Fibroblast of the aortic adventitia (primary cell): ENCODE measurements around the gene REEP3. TPM values are rescaled to one million over a fixed set of nuclear protein-coding genes. Genes with fewer than 3 reads are reported as not detected.

Source experiments
- DNase-seq: peaks from one replicate; pipeline ENCODE4 v3.0.0-alpha.2; 2010; ENCODE audit warnings: low read depth
- H3K4me3 ChIP-seq: 2 replicates; pipeline ENCODE4 v1.5.1; 2011; ENCODE audit warnings: low read depth, mild to moderate bottlenecking, control low read depth, low read length, moderate library complexity
- CTCF ChIP-seq: IDR thresholded peaks from 2 replicates; pipeline ENCODE4 v1.5.1; 2011; ENCODE audit warnings: mild to moderate bottlenecking, low read length, control low read depth, inconsistent platforms; ENCODE audit not compliant: insufficient read depth
- total RNA-seq: library from RNA; depleted of rRNA; stranded (reverse); fragments of >200 nt; gene quantifications from 2 replicates; pipeline ENCODE4 v1.2.3, GENCODE V29; 2012; ENCODE audit warnings: low replicate concordance

REEP3 gene
- total RNA-seq, 1 donor: 95.1 TPM

GRCh38 chr10:63603709-63604445 is 82.7 kb downstream of the REEP3 start:
- H3K4me3 ChIP-seq: no peak overlapping the region
- peak; percentile 17 for DNase-seq
- TF ChIP-seq CTCF: no peak

- no peak for DNase-seq
- H3K4me3 ChIP-seq: no peak overlapping the region
- no peak for TF ChIP-seq CTCF
Observed at GRCh38 chr10:63605197-63605967, 84.2 kb downstream of the REEP3 start.

GRCh38 chr10:63608511-63608910 is 87.3 kb downstream of the REEP3 start:
- DNase-seq: no peak
- no peak for TF ChIP-seq CTCF
- no peak overlapping the region for H3K4me3 ChIP-seq

- no peak overlapping the region for H3K4me3 ChIP-seq
- TF ChIP-seq CTCF: no peak
- DNase-seq: peak; percentile 51
Observed at GRCh38 chr10:63611078-63611477, 89.9 kb downstream of the REEP3 start.

- no peak overlapping the region for H3K4me3 ChIP-seq
- TF ChIP-seq CTCF: no peak
- DNase-seq: peak; percentile 27
Observed at GRCh38 chr10:63614371-63614891, 93.2 kb downstream of the REEP3 start.

- DNase-seq: no peak
- H3K4me3 ChIP-seq: no peak overlapping the region
- TF ChIP-seq CTCF: no peak
Observed at GRCh38 chr10:63618552-63618951, 97.4 kb downstream of the REEP3 start.
